Adipocyte (in vitro differentiated cells): Measurements from ENCODE around the gene IL1F10.

Experiments
- DNase-seq: peaks from one replicate; pipeline ENCODE4 v3.0.0-alpha.2; 2015; ENCODE audit warnings: low read depth
- H3K27me3 ChIP-seq: replicated peaks from 2 replicates; pipeline ENCODE4 v1.7.0; 2013; ENCODE audit warnings: mild to moderate bottlenecking, low read length, moderate library complexity; ENCODE audit not compliant: control insufficient read depth, insufficient read depth
- H3K36me3 ChIP-seq: 2 replicates; pipeline ENCODE4 v1.7.0; 2013; ENCODE audit warnings: low read length, mild to moderate bottlenecking, moderate library complexity; ENCODE audit not compliant: control insufficient read depth, insufficient read depth, severe bottlenecking
- H3K4me1 ChIP-seq: 2 replicates; pipeline ENCODE4 v1.7.0; 2013; ENCODE audit warnings: mild to moderate bottlenecking, low read length, moderate library complexity; ENCODE audit not compliant: control insufficient read depth, insufficient read depth
- H3K4me3 ChIP-seq: 2 replicates; pipeline ENCODE4 v1.7.0; 2013; ENCODE audit warnings: mild to moderate bottlenecking, low read length, moderate library complexity
- H3K9ac ChIP-seq: 2 replicates; pipeline ENCODE4 v1.7.0; 2013; ENCODE audit warnings: mild to moderate bottlenecking, low read length, moderate library complexity
- H3K9me3 ChIP-seq: 2 replicates; pipeline ENCODE4 v1.7.0; 2013; ENCODE audit warnings: mild to moderate bottlenecking, low read length, moderate library complexity; ENCODE audit not compliant: control insufficient read depth

The IL1F10 gene, protein sequence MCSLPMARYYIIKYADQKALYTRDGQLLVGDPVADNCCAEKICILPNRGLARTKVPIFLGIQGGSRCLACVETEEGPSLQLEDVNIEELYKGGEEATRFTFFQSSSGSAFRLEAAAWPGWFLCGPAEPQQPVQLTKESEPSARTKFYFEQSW

DNA sequence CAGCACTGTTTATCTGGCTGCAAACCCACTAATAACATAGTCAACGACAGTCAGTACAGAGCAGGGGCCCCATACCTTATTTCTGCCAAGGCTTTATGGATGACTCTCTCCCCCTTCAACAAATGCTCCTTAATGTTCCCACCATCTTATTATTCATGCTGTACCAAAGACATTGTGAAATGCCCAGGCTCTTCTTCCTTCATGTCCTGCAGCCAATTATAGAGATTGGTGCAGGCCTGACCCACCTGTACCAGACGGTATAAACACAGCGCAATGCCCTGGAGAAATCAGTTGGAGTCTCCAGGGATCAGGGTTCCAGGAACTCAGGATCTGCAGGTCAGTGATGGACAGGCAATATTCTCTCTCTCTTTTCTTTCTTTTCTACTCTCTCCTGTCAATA, at the start of gene IL1F10:
TSS of gene IL1F10 (plus strand) at position 290 of the 400 bp plus-strand sequence. CDS start 4,769 bp downstream, outside the sequence.
- Histone ChIP-seq H3K4me1 (peaks cover 34% of the 10 kb centered on the region), H3K4me3 (no peak within 1 kb of the TSS), H3K9ac (no peak within 1 kb of the TSS), H3K36me3 (no peaks in the 10 kb centered on the region), H3K27me3 (no peaks in the 10 kb centered on the region), H3K9me3 (peaks cover 5% of the 10 kb centered on the region)
- DNase-seq = no peak

DNA sequence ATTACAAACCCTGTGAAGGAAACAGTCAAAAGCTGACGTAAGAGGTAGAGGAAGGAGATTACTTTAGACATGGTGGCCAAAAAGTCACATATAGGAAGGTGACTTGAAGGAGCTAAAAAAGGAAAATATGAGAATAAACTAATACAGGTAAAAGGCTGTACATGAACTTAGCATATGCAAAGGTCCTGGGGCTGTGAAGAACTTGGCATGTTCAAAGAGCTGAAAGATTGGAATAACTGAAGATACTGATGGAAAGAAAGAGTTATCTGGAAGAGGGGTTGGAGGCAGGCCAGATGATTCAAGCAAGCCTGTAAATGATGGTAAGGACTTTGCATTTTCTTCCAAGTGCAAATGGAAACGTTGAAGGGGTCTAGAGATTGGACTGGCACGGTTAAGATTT, 49.3 kb upstream of the IL1F10 start:
- DNase-seq = no peak
- Histone ChIP-seq H3K27me3 (peaks cover 40% of the 10 kb centered on the region), H3K9ac (no peak overlapping the region), H3K4me1 (no peaks in the 10 kb centered on the region), H3K9me3 (no peaks in the 10 kb centered on the region), H3K36me3 (no peaks in the 10 kb centered on the region), H3K4me3 (no peak overlapping the region)

GRCh38 chr2:113021312-113021711, 46.5 kb upstream of the IL1F10 start:
- no peaks in the 10 kb centered on the region for H3K4me1 ChIP-seq
- H3K27me3 ChIP-seq = peaks cover 67% of the 10 kb centered on the region
- no peak for DNase-seq

DNA sequence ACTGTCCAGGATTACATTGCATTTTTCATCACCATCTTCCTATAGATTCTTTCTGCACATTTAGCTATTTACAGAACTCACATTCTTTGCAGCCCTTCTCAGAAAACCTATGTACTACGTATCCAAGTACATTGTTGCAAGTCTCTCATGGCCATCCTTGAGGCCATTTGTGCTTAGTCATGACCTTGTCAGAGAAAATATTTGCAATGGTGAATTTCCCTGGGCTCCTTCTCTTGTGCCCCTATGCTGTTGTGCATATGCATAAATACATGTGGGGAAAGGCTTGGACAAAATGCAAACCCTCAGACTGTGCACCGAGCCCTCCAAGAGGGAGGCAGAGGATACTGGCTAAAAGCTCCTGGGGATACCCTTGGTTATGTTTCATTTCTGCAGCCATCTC, 43.0 kb upstream of the IL1F10 start:
- Histone ChIP-seq H3K9ac (no peak overlapping the region), H3K4me3 (no peak overlapping the region), H3K27me3 (peaks cover 72% of the 10 kb centered on the region), H3K9me3 (no peaks in the 10 kb centered on the region), H3K36me3 (no peaks in the 10 kb centered on the region), H3K4me1 (no peaks in the 10 kb centered on the region)
- DNase-seq = no peak

More at GRCh38 chr2:113021312-113021711, 46.5 kb upstream of the IL1F10 start:
- Histone ChIP-seq H3K36me3 (no peaks in the 10 kb centered on the region), H3K9ac (no peak overlapping the region), H3K4me3 (no peak overlapping the region), H3K9me3 (no peaks in the 10 kb centered on the region)

- H3K9ac ChIP-seq = no peak overlapping the region
- no peaks in the 10 kb centered on the region for H3K36me3 ChIP-seq
- DNase-seq = no peak
- H3K4me1 ChIP-seq = no peaks in the 10 kb centered on the region
- H3K27me3 ChIP-seq = peaks cover 76% of the 10 kb centered on the region
- H3K4me3 ChIP-seq = no peak overlapping the region
- no peaks in the 10 kb centered on the region for H3K9me3 ChIP-seq
Measured at GRCh38 chr2:113025737-113026136, 42.0 kb upstream of the IL1F10 start.

DNA sequence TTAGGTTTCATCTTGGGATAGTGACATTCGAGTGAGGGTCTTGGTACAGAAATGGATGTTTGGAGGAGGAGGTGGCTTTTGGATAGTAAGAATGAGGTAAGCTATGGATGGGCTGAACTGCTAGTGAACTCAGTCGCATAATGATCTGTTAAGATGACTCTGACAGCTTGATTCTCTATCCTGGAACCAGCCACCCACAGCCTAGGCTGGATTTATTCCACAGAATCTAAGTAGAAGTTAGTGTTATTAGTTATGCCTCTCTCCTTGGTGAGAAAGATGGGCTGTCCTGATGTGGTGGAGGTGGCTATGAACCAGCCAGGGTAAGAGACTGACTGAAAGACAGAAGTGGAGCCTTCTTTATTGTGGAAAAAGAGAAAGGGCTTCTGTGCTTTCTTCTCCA, 40.1 kb upstream of the IL1F10 start:
- Histone ChIP-seq H3K4me1 (no peaks in the 10 kb centered on the region), H3K4me3 (no peak overlapping the region), H3K9me3 (no peaks in the 10 kb centered on the region), H3K27me3 (peaks cover 88% of the 10 kb centered on the region), H3K36me3 (no peaks in the 10 kb centered on the region), H3K9ac (no peak overlapping the region)
- no peak for DNase-seq

DNA sequence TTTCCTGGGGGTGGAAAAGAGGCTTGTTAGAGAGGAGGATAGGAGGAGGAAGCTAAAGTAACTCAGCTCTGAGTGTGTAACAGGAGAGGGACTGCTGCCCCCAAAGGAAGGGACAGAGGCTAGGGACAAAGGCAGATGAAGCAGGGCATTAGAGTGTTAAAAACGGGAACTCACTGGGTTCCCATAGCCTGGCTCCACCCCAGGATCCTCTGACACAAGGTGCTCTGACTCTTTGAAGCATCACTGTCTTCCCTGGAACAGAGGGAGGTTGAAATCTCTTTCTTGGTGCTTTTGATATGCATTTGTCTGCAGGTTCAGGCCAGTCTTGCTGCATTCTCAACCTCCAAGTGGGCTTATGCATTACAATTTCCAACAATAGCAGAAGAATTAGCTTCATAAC, 39.7 kb upstream of the IL1F10 start:
- no peak overlapping the region for H3K9ac ChIP-seq
- no peaks in the 10 kb centered on the region for H3K4me1 ChIP-seq
- H3K27me3 ChIP-seq = peaks cover 86% of the 10 kb centered on the region
- no peak overlapping the region for H3K4me3 ChIP-seq
- no peaks in the 10 kb centered on the region for H3K36me3 ChIP-seq
- DNase-seq = no peak
- no peaks in the 10 kb centered on the region for H3K9me3 ChIP-seq

GRCh38 chr2:113032737-113033136, 35.0 kb upstream of the IL1F10 start:
- H3K4me3 ChIP-seq = no peak overlapping the region
- no peak for DNase-seq
- peaks cover 60% of the 10 kb centered on the region for H3K27me3 ChIP-seq
- H3K4me1 ChIP-seq = no peaks in the 10 kb centered on the region
- H3K9me3 ChIP-seq = no peaks in the 10 kb centered on the region
- H3K9ac ChIP-seq = no peak overlapping the region
- no peaks in the 10 kb centered on the region for H3K36me3 ChIP-seq

GRCh38 chr2:113034016-113034415, 33.8 kb upstream of the IL1F10 start:
- Histone ChIP-seq H3K9me3 (no peaks in the 10 kb centered on the region), H3K27me3 (peaks cover 58% of the 10 kb centered on the region), H3K9ac (no peak overlapping the region), H3K4me3 (no peak overlapping the region), H3K4me1 (no peaks in the 10 kb centered on the region), H3K36me3 (no peaks in the 10 kb centered on the region)
- DNase-seq = no peak

GRCh38 chr2:113036763-113037162, 31.0 kb upstream of the IL1F10 start:
- H3K4me1 ChIP-seq = no peaks in the 10 kb centered on the region
- H3K4me3 ChIP-seq = no peak overlapping the region
- no peak overlapping the region for H3K9ac ChIP-seq
- H3K9me3 ChIP-seq = no peaks in the 10 kb centered on the region
- H3K36me3 ChIP-seq = no peaks in the 10 kb centered on the region
- H3K27me3 ChIP-seq = peaks cover 37% of the 10 kb centered on the region
- no peak for DNase-seq

- H3K4me3 ChIP-seq = no peak overlapping the region
- H3K27me3 ChIP-seq = peaks cover 27% of the 10 kb centered on the region
- no peaks in the 10 kb centered on the region for H3K4me1 ChIP-seq
- H3K36me3 ChIP-seq = no peaks in the 10 kb centered on the region
- no peak overlapping the region for H3K9ac ChIP-seq
- DNase-seq = no peak
- H3K9me3 ChIP-seq = no peaks in the 10 kb centered on the region
Measured at GRCh38 chr2:113038291-113038690, 29.5 kb upstream of the IL1F10 start.

DNA sequence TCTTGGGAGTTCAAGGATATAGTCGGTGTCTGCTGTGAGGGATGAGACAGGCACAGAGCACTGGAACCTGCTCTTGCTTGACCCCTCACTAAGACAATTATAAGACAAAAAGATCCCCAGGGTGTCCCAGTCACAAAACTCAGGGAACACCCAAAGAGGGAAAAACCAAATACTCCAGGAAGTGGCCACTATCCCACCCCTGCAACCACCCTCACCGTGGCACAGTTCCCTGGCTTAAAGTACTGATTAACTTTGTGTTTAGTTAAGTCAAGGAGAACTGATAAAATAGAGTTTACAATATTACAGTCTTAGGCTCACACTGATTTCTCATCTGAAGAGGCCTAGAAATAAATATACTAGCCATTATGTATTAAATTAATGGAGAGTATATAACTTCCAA, 28.6 kb upstream of the IL1F10 start:
- Histone ChIP-seq H3K9me3 (no peaks in the 10 kb centered on the region), H3K4me1 (no peaks in the 10 kb centered on the region), H3K4me3 (no peak overlapping the region), H3K36me3 (no peaks in the 10 kb centered on the region), H3K9ac (no peak overlapping the region), H3K27me3 (peaks cover 19% of the 10 kb centered on the region)
- DNase-seq = no peak
